Smooth muscle cell (in vitro differentiated cells): ENCODE results near the gene RPL29. TPM values are rescaled to one million over a fixed set of nuclear protein-coding genes. Genes with fewer than 3 reads are reported as not detected.

ENCODE experiments used
- DNase-seq: peaks from one replicate; lab custom pipeline; 2025; ENCODE audit not compliant: unreplicated experiment; lab: John Stamatoyannopoulos, UW
- H2AFZ ChIP-seq: fragments of 200-600 bp; sonication (generic); 2 replicates; pipeline ENCODE4 v1.6.0; 2016; ENCODE audit warnings: antibody characterized with exemption, low read depth, mild to moderate bottlenecking
- H3F3A ChIP-seq: fragments of 200-600 bp; sonication (generic); 2 replicates; pipeline ENCODE4 v1.6.0; 2017; ENCODE audit warnings: antibody characterized with exemption, low read depth
- H3K27ac ChIP-seq: fragments of 200-600 bp; sonication (generic); 2 replicates; pipeline ENCODE4 v1.5.1; 2016; ENCODE audit warnings: low read depth, mild to moderate bottlenecking
- H3K27me3 ChIP-seq: fragments of 200-600 bp; sonication (generic); 2 replicates; pipeline ENCODE4 v1.6.1; 2016; ENCODE audit warnings: low read depth, mild to moderate bottlenecking
- H3K36me3 ChIP-seq: fragments of 200-600 bp; sonication (generic); 2 replicates; pipeline ENCODE4 v1.5.1; 2016; ENCODE audit warnings: low read depth
- H3K4me1 ChIP-seq: fragments of 200-600 bp; sonication (generic); 2 replicates; pipeline ENCODE4 v1.5.1; 2016; ENCODE audit warnings: low read depth
- H3K4me2 ChIP-seq: fragments of 200-600 bp; sonication (generic); 2 replicates; pipeline ENCODE4 v1.6.0; 2016; ENCODE audit warnings: mild to moderate bottlenecking
- H3K4me3 ChIP-seq: fragments of 200-600 bp; sonication (generic); 2 replicates; pipeline ENCODE4 v1.5.1; 2016; ENCODE audit warnings: mild to moderate bottlenecking
- H3K79me2 ChIP-seq: fragments of 200-600 bp; sonication (generic); 2 replicates; pipeline ENCODE4 v1.6.0; 2016; ENCODE audit warnings: low read depth, mild to moderate bottlenecking
- H3K9ac ChIP-seq: fragments of 200-600 bp; sonication (generic); 2 replicates; pipeline ENCODE4 v1.6.0; 2016; ENCODE audit warnings: low read depth
- H3K9me3 ChIP-seq: fragments of 200-600 bp; sonication (generic); replicated peaks from 2 replicates; pipeline ENCODE4 v1.5.1; 2016; ENCODE audit warnings: low read depth
- H4K20me1 ChIP-seq: fragments of 200-600 bp; sonication (generic); 2 replicates; pipeline ENCODE4 v1.6.0; 2016; ENCODE audit warnings: low read depth
- CTCF ChIP-seq: fragments of 200-600 bp; sonication (generic); IDR thresholded peaks from 2 replicates; pipeline ENCODE4 v1.5.1; 2017; ENCODE audit warnings: borderline replicate concordance, mild to moderate bottlenecking, antibody characterized with exemption; ENCODE audit not compliant: insufficient read depth, poor library complexity, severe bottlenecking
- WGBS: methylation state at CpG from one replicate; pipeline ENCODE4 v1.1.7; 2016; ENCODE audit warnings: low lambda C conversion rate; 5-methylcytosine and 5-hydroxymethylcytosine counted together
- polyA plus RNA-seq: library from polyadenylated mRNA; unstranded; fragments of >200 nt; fragmentation: Nextera tagmentation; extraction: Ambion mirVana; gene quantifications from 2 replicates; pipeline ENCODE4 v1.2.1, GENCODE V29; 2016
- total RNA-seq: library from RNA; depleted of rRNA; stranded (reverse); fragments of >200 nt; gene quantifications from 2 replicates; pipeline ENCODE4 v1.2.3, GENCODE V29; 2014

Gene RPL29
- total and polyA plus RNA-seq, 2 experiments from 2014 or later, result 708 to 1,004 TPM

- Histone ChIP-seq H3K9me3 (no peaks in the 10 kb centered on the region), H3K79me2 (no peaks in the 10 kb centered on the region), H3K36me3 (no peaks in the 10 kb centered on the region), H3K4me2 (no peak overlapping the region), H3K4me3 (no peak overlapping the region), H2AFZ (no peak overlapping the region), H3K27me3 (no peaks in the 10 kb centered on the region), H3K4me1 (no peaks in the 10 kb centered on the region), H3K27ac (no peak overlapping the region), H3F3A (no peaks in the 10 kb centered on the region), H3K9ac (no peak overlapping the region), H4K20me1 (no peaks in the 10 kb centered on the region)
- peak; percentile 5 for TF ChIP-seq CTCF
- no peak for DNase-seq
- WGBS, result 78% methylated on average over 10 of the region's 10 CpGs
Observed at GRCh38 chr3:52041118-52041731, 45.5 kb upstream of the RPL29 start.

- no peaks in the 10 kb centered on the region for H3K9me3 ChIP-seq
- no peaks in the 10 kb centered on the region for H3F3A ChIP-seq
- H3K4me2 ChIP-seq, result no peak overlapping the region
- WGBS, result 95% methylated on average over 8 of the region's 8 CpGs
- H3K36me3 ChIP-seq, result no peaks in the 10 kb centered on the region
- no peaks in the 10 kb centered on the region for H3K79me2 ChIP-seq
- H3K4me1 ChIP-seq, result no peaks in the 10 kb centered on the region
- H3K27me3 ChIP-seq, result no peaks in the 10 kb centered on the region
- no peak overlapping the region for H3K9ac ChIP-seq
- H3K27ac ChIP-seq, result no peak overlapping the region
- H4K20me1 ChIP-seq, result no peaks in the 10 kb centered on the region
- no peak overlapping the region for H3K4me3 ChIP-seq
- TF ChIP-seq CTCF, result no peak
- no peak overlapping the region for H2AFZ ChIP-seq
- no peak for DNase-seq
Observed at GRCh38 chr3:52040600-52040999, 44.9 kb upstream of the RPL29 start.

- no peak for DNase-seq
- no peaks in the 10 kb centered on the region for H4K20me1 ChIP-seq
- H3K36me3 ChIP-seq, result no peaks in the 10 kb centered on the region
- H3K4me3 ChIP-seq, result no peak overlapping the region
- H3F3A ChIP-seq, result no peaks in the 10 kb centered on the region
- no peak for TF ChIP-seq CTCF
- no peaks in the 10 kb centered on the region for H3K9me3 ChIP-seq
- H3K27me3 ChIP-seq, result no peaks in the 10 kb centered on the region
- no peaks in the 10 kb centered on the region for H3K4me1 ChIP-seq
- H3K4me2 ChIP-seq, result no peak overlapping the region
- no peaks in the 10 kb centered on the region for H3K79me2 ChIP-seq
- H3K27ac ChIP-seq, result no peak overlapping the region
- H3K9ac ChIP-seq, result no peak overlapping the region
- no peak overlapping the region for H2AFZ ChIP-seq
- whole genome bisulfite sequencing, result 94% methylated on average over 5 of the region's 17 CpGs
Observed at GRCh38 chr3:52039846-52040245, 44.2 kb upstream of the RPL29 start.

- TF ChIP-seq CTCF, result no peak
- no peaks in the 10 kb centered on the region for H3K4me1 ChIP-seq
- H3K4me2 ChIP-seq, result no peak overlapping the region
- H3F3A ChIP-seq, result no peaks in the 10 kb centered on the region
- H3K9ac ChIP-seq, result no peak overlapping the region
- no peaks in the 10 kb centered on the region for H3K36me3 ChIP-seq
- no peaks in the 10 kb centered on the region for H3K79me2 ChIP-seq
- H3K4me3 ChIP-seq, result no peak overlapping the region
- H4K20me1 ChIP-seq, result no peaks in the 10 kb centered on the region
- no peaks in the 10 kb centered on the region for H3K27me3 ChIP-seq
- H3K9me3 ChIP-seq, result no peaks in the 10 kb centered on the region
- no peak overlapping the region for H3K27ac ChIP-seq
- WGBS, result 97% methylated on average over 4 of the region's 4 CpGs
- no peak for DNase-seq
- no peak overlapping the region for H2AFZ ChIP-seq
Observed at GRCh38 chr3:52039426-52039825, 43.7 kb upstream of the RPL29 start.
